Activated T-helper 1 cell treated with anti-CD3 and anti-CD28 coated beads, Interleukin-2, amount 50 U/mL, for 16 hours (primary cell): ENCODE measurements around the gene ANKMY2.

ENCODE experiments used
- DNase-seq, 2 donors: peaks; one replicate each; pipeline ENCODE4 v3.0.0-alpha.2; 2020; ENCODE audit warnings: low read depth in 1 of 2, low spot score in 1 of 2

ANKMY2 gene

GRCh38 chr7:16583834-16584233 lies 61.7 kb downstream of the ANKMY2 start:
- no peak for DNase-seq

GRCh38 chr7:16581286-16581685 lies 64.3 kb downstream of the ANKMY2 start:
- DNase-seq, result no peak

GRCh38 chr7:16579216-16579615 lies 66.3 kb downstream of the ANKMY2 start:
- DNase-seq, result no peak

GRCh38 chr7:16571941-16572340 lies 73.6 kb downstream of the ANKMY2 start:
- no peak for DNase-seq

- DNase-seq, result no peak
These were observed 80.6 kb downstream of the ANKMY2 start for GRCh38 chr7:16564909-16565426.

- DNase-seq, result no peak
These were observed 81.6 kb downstream of the ANKMY2 start for GRCh38 chr7:16564023-16564380.

- no peak for DNase-seq
These were observed 82.1 kb downstream of the ANKMY2 start for GRCh38 chr7:16563281-16564022.

- no peak for DNase-seq
These were observed 82.9 kb downstream of the ANKMY2 start for GRCh38 chr7:16562456-16563220.

- no peak for DNase-seq
These were observed 83.6 kb downstream of the ANKMY2 start for GRCh38 chr7:16561943-16562342.

- DNase-seq, result no peak
These were observed 85.9 kb downstream of the ANKMY2 start for GRCh38 chr7:16559497-16560179.

GRCh38 chr7:16558761-16559302 lies 86.7 kb downstream of the ANKMY2 start:
- DNase-seq, result no peak

- DNase-seq, result no peak
These were observed 89.2 kb downstream of the ANKMY2 start for GRCh38 chr7:16556359-16556758.

GRCh38 chr7:16554518-16555236 lies 90.9 kb downstream of the ANKMY2 start:
- DNase-seq, result no peak

GRCh38 chr7:16550671-16551070 lies 94.9 kb downstream of the ANKMY2 start:
- no peak for DNase-seq
